ENCODE data around the gene POLR1G. TPM values are rescaled to one million over a fixed set of nuclear protein-coding genes. Genes with fewer than 3 reads are reported as not detected.

Gene POLR1G
- total RNA-seq, 1 donor from 2014 or later = 5.4 TPM

DNA sequence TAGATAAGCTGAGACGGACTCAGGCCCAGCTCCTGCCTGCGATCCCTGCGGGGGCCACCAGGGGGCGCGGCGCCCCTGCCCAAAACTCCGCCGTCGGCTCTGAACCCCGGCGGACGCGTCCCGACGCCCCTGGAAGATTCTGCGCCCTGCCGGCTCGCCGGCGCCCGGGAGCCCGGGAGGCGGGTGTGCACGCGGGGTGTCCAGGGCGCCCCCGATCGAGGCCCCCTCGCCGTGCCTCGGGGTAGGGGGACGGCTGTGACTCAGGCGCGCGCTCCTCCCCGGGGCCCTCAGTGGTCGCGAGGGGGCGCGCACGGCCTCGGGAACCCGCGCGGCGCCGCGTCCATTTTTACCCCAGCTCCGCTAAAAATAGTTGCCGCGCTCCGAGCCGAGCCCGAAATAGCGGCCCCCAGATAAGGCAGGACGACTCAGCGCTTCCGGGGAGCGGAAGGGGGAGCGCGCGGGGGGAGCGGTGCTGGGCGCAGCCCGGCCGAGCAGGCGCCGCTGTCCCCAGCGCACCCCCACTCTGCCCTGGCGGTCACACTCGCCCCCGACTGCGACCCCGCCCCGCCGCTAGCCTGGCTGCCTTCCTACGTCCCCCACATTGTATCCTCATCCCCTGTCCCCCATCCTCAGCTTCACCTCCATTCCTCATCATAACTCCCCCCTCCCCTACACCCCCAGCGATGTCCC is 33.3 kb downstream of the POLR1G start:
- Histone ChIP-seq H3K36me3 (no peaks in the 10 kb centered on the region), H3K27me3 (no peaks in the 10 kb centered on the region), H3K27ac (peak overlapping the region; percentile 87), H3K4me3 (peak overlapping the region; percentile 72), H3K4me1 (peaks cover 12% of the 10 kb centered on the region), H3K9me3 (no peaks in the 10 kb centered on the region)
- intact Hi-C loops (cut with DNase I) = loop anchor here (2.0 kb wide), 1 partner anchor 39 kb away; no protein-coding TSS in a partner anchor
- ATAC-seq (peak; percentile 75), DNase-seq (peak; percentile 91)
- TF ChIP-seq, protein P1, sequence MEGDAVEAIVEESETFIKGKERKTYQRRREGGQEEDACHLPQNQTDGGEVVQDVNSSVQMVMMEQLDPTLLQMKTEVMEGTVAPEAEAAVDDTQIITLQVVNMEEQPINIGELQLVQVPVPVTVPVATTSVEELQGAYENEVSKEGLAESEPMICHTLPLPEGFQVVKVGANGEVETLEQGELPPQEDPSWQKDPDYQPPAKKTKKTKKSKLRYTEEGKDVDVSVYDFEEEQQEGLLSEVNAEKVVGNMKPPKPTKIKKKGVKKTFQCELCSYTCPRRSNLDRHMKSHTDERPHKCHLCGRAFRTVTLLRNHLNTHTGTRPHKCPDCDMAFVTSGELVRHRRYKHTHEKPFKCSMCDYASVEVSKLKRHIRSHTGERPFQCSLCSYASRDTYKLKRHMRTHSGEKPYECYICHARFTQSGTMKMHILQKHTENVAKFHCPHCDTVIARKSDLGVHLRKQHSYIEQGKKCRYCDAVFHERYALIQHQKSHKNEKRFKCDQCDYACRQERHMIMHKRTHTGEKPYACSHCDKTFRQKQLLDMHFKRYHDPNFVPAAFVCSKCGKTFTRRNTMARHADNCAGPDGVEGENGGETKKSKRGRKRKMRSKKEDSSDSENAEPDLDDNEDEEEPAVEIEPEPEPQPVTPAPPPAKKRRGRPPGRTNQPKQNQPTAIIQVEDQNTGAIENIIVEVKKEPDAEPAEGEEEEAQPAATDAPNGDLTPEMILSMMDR (IDR thresholded peaks at IDR 0.05) = peak; percentile 100

DNA sequence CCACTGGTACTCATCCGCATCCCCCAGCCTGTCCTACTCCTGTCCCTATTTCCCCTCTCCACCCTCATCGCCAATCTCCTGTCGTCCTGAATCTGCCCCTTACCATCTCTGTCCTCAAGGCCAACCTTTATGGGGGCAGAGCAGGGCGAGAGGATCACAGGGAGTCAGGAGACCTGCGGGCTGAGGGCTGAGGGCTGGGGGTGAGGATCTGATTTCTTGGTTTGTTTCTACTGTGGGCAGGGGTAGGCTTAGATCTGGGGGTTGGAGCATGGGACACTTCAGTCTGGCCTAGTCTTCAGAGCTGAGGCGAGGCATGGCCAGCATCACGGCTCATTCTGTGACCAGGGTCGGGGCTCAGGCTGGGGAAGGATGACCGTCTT is 33.8 kb downstream of the POLR1G start:
- TF ChIP-seq, protein P1 (IDR thresholded peaks at IDR 0.05) = no peak
- Histone ChIP-seq H3K4me3 (peak overlapping the region; percentile 72), H3K27me3 (no peaks in the 10 kb centered on the region), H3K4me1 (peaks cover 17% of the 10 kb centered on the region), H3K27ac (peak overlapping the region; percentile 87), H3K9me3 (no peaks in the 10 kb centered on the region), H3K36me3 (no peaks in the 10 kb centered on the region)
- intact Hi-C loops (cut with DNase I) = loop anchor here (2.0 kb wide), 1 partner anchor 39 kb away; no protein-coding TSS in a partner anchor
- DNase-seq = no peak
- ATAC-seq = no peak

DNA sequence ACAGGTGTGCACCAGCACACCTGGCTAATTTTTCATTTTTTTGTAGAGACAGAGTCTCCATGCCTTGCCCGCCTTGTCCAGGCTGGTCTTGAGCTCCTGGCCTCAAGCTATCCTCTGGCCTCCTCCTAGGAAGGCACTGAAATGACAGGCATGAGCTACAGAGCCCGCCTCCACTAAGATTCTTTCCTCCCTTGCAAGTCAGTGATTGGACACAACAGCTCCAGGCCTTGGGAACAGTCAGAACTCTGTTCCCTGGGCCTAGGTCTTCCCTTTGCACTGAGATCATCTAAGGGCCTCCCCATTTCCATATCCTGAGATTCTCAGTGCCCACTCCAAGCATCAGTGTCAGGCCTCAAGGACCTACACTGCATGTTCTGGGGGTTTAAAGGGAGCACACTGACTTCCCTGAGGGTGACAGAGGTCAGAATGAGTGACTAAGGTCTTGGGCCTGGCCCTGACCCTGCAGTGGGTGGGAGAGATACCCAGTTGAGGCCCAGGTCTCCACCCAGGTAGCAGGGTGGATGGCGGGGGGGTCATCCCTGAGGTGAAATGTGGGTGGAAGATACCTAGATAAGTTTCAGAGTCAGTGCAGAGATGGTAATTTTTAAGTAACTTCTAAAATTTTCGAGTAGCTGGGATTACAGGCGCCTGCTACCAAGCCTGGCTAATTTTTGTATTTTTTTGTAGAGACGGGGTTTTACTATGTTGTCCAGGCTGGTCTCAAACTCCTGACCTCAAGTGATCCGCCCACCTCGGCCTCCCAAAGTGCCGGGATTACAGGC is 34.6 kb downstream of the POLR1G start:
- TF ChIP-seq, protein P1 (IDR thresholded peaks at IDR 0.05) = no peak
- intact Hi-C loops (cut with DNase I) = loop anchor here (2.0 kb wide), 1 partner anchor 38 kb away; no protein-coding TSS in a partner anchor
- peaks cover 17% of the 10 kb centered on the region for H3K4me1 ChIP-seq
- H3K27ac ChIP-seq = no peak overlapping the region
- no peak for DNase-seq
- no peak overlapping the region for H3K4me3 ChIP-seq
- no peak for ATAC-seq
- no peaks in the 10 kb centered on the region for H3K27me3 ChIP-seq
- H3K36me3 ChIP-seq = no peaks in the 10 kb centered on the region
- no peaks in the 10 kb centered on the region for H3K9me3 ChIP-seq

DNA sequence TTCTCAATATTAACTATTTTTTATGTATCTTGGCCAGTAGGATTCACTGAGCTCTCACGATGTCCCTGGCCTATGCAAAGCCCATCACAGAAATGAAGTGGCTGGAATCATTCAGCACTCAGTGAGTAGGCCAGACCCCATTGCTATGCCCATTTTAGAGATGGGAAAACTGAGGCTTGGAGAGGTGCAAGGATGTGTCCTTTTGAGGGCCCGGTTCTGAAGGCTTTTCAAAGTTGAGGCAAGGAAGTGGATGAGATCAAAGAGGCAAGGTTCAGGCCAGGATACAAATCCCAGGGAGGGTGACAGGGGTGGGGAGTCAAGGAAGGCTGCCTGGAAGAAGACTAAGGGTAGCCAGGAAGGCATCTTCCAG is 35.9 kb downstream of the POLR1G start:
- no peaks in the 10 kb centered on the region for H3K36me3 ChIP-seq
- H3K27ac ChIP-seq = peak overlapping the region; percentile 95
- intact Hi-C loops (cut with DNase I) = no loop called here
- H3K27me3 ChIP-seq = no peaks in the 10 kb centered on the region
- H3K4me1 ChIP-seq = peaks cover 17% of the 10 kb centered on the region
- no peak overlapping the region for H3K4me3 ChIP-seq
- ATAC-seq (no peak), DNase-seq (no peak)
- no peaks in the 10 kb centered on the region for H3K9me3 ChIP-seq
- TF ChIP-seq, protein P1 (IDR thresholded peaks at IDR 0.05) = no peak

DNA sequence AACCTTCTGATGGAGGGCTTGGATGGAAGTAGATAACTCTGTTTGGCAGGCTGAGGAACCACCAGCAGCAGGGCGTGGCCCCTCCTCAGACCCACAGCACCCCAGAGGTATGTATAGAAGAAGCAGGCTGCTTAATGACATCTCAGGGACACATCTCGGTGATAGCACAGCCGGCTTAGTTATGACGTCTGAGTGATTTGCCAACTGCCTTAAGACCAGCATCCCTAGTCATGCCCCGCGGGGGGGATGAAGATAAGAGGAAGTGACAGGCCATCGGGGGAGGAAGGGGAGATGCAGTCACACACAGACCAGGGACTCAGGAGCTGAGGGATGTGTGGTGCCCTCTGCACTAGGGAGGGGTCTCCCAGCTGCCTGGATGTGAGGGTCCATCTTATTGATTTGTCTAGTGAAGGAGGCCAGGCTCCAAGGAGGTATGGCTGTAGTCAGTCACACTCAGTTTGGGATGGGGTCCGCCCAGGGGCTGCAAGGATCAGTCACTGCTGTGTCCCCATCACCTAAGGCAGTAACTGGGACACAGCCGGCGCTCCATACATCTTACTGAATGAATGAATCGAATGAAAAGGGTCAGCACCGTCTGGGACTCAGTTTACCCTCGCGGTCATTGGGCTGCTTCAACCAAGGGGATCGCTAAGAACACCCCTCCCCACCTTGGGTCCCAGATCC is 36.5 kb downstream of the POLR1G start:
- intact Hi-C loops (cut with DNase I) = no loop called here
- ATAC-seq (peak; percentile 7), DNase-seq (peak; percentile 76)
- H3K27me3 ChIP-seq = no peaks in the 10 kb centered on the region
- peaks cover 17% of the 10 kb centered on the region for H3K4me1 ChIP-seq
- H3K9me3 ChIP-seq = no peaks in the 10 kb centered on the region
- TF ChIP-seq, protein P1 (IDR thresholded peaks at IDR 0.05) = no peak
- peak overlapping the region; percentile 95 for H3K27ac ChIP-seq
- peak overlapping the region; percentile 52 for H3K4me3 ChIP-seq
- no peaks in the 10 kb centered on the region for H3K36me3 ChIP-seq

All from upper lobe of right lung (tissue), 1 donor.